Activated CD4-positive, CD25-positive, alpha-beta regulatory T cell treated with anti-CD3 and anti-CD28 coated beads, Interleukin-2, amount 50 U/mL, for 24 hours (primary cell): ENCODE data around the gene LRP1-AS.

Experiments
- ATAC-seq, 2 donors: fragments of 150-1000 bp; cut with Tn5 transposase; one replicate each; pipeline ENCODE4 v1.10.0; 2021; ENCODE audit warnings: mild to moderate bottlenecking in 1 of 2, moderate library complexity in 1 of 2

Gene LRP1-AS

DNA sequence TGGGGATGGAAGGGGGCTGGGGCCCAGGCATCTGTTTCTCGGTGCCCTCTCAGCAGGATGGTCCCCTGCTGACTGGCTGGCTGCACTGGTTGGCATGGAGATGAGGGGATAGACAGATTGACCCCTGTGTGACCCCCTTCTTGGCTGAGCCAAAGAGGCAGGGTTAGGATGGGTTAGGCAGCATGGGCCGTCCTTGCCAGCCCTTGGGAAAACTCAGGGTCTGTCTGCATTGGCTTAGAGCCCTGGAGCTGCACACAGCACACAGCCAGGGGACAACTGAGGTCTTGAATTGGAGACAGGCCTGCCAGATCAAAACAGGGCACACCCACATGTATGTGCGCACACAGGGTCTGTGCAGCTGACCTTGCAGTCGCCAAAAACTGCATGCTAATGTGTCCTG, 11.2 kb upstream of the LRP1-AS start:
- ATAC-seq: no peak

DNA sequence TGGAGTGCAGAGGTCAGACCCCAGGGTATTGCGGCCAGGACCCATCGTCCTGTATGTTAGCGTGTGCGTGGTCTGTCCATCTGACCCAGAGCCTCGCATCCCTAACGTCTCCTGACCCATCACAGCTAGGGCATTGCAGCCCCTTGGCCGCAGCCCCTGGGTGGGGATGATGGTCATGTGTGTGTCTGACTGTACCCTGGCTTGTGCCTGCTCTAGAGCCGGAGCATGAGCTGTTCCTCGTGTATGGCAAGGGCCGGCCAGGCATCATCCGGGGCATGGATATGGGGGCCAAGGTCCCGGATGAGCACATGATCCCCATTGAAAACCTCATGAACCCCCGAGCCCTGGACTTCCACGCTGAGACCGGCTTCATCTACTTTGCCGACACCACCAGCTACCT, 10.8 kb upstream of the LRP1-AS start:
- no peak for ATAC-seq

DNA sequence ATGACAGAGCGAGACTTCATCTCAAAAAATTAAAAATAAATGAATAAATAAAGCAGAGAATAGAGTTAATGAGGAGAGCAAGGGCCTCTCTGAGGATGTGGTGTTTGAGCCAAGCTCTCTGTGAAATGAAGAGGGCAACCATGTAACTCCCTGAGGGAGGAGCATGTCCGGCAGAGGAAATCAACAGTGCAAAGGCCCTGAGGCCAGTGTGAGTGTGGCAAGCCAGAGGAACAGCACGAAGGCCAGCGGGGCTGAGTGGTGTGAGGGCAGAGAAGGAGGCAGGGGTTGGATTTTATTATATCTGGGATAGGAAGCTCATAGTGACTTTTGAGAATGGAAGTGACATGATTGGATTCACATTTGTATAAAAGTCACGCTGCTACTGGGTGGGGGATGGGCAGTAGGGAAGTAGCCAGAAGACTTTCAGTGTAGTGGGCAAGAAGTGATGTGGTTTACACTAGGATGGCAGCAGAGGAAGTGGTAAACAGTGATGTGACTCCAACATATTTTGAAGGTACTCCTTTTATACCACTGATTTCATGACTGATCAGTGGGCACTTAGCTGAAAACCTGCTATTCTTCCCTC, 10.3 kb upstream of the LRP1-AS start:
- ATAC-seq: no peak

DNA sequence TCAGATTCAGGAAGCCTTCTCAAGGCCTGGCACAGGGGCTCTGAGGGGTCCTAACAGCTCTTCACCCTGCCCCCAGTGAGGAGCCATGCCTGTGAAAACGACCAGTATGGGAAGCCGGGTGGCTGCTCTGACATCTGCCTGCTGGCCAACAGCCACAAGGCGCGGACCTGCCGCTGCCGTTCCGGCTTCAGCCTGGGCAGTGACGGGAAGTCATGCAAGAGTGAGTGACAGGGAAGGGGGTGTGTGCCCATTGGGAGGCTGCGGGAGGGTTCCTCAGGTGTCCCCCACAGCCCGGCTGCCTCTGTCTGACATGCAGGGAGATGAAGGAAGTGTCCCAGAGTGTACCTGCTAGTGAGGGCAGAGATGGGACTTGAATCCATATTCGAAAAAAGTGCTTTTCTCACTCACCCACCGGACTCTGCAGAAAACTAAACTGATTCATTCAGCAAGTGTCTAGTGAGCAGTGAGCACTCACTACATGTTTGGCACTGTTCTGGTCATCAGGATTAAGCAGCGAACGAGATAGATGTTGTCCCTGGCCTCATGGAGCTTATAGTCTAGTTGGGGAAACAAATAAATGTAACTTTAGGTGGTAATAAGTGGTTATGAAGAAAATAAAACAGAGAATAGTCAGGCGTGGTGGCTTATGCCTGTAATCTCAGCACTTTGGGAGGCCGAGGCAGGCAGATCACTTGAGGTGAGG, 9.4 kb upstream of the LRP1-AS start:
- no peak for ATAC-seq

DNA sequence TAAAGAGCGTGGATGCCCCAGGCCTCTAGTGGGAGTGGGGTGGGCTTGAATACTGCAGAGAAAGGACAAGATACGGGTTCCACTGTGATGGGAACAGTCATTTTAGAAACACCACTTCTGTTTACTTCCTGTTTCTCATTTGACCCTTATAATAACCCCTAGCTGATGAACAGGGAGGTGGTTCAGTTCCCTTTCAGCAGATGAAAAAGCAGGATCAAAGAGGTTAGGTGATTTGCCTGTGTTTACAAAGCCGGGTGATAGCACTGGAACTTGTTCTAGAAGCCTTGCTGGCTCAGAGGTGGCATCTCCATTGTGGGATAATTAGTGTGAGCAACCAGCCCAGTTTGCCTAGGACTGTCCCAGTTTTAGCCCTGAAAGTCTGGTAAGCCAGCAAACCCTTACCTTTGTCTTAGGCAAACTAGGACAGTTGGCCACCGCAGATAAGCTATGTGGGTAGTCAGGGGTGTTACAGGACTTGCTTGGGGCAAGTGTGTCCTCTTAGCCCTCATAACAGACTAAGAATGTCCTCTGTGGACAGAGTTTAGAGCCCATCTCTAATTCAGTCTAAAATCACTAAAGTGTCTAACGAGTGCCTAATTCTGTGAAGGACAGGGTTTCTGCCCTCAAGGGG, 7.5 kb upstream of the LRP1-AS start:
- ATAC-seq: no peak

DNA sequence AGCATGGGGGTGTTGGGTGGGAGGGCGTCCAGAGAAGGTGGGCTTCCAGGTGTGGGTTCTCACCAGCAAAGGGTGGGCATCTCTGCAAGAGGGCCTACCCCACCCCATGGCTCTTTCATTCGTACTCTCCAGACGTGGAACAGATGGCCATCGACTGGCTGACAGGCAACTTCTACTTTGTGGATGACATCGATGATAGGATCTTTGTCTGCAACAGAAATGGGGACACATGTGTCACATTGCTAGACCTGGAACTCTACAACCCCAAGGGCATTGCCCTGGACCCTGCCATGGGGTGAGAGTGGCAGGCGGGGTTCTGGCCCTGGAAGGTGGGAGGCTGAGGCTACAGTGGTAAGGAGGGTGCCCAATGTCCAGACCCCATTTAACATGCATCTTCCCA, 6.7 kb upstream of the LRP1-AS start:
- ATAC-seq: no peak

DNA sequence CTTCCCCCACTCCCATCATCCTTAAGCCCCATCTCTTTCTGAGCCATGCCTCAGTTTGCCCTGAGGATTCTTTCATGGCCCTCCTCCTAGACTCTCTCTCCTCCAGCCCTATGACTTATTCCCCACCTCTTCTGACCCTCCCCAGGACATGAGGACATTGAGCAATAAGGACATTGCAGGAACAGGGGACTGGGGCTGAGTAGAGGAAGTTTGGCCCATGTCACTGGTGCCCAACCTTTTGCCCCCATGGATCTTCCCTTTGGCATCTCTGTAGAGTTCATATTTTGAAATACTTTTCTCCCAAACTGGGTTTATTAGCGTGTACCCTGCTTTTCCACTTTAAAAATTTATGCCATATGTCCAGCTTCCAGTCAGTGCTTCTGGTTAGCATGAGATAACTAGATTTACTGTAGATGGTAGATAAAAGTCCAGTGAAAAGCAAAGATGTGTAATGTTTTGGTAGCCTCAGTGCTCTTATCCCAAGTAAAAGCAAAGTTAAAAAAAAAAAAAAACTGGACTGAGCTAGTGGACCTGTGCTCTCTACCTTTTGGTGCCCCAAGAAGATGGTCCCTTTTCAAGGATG, 6.1 kb upstream of the LRP1-AS start:
- no peak for ATAC-seq

DNA sequence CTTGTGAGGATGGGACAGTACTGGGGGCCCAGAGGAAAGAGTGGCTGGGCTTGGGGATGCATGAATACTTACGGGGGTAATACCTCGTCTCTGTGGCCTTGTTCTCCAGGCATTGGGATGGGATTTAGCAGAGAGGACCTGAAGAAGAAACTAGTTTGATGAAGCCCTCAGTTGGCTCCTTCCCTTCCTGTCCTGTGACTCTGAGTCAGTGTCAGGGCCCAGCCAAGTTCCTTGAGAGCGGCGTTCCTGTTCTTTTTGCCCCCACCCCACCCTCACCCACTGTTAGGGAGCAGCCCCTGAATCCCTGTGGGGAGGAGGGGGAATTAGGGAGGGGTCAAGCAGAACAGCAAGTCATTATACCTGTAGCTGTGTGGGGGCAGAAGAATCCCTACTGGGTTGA, 5.2 kb upstream of the LRP1-AS start:
- no peak for ATAC-seq

DNA sequence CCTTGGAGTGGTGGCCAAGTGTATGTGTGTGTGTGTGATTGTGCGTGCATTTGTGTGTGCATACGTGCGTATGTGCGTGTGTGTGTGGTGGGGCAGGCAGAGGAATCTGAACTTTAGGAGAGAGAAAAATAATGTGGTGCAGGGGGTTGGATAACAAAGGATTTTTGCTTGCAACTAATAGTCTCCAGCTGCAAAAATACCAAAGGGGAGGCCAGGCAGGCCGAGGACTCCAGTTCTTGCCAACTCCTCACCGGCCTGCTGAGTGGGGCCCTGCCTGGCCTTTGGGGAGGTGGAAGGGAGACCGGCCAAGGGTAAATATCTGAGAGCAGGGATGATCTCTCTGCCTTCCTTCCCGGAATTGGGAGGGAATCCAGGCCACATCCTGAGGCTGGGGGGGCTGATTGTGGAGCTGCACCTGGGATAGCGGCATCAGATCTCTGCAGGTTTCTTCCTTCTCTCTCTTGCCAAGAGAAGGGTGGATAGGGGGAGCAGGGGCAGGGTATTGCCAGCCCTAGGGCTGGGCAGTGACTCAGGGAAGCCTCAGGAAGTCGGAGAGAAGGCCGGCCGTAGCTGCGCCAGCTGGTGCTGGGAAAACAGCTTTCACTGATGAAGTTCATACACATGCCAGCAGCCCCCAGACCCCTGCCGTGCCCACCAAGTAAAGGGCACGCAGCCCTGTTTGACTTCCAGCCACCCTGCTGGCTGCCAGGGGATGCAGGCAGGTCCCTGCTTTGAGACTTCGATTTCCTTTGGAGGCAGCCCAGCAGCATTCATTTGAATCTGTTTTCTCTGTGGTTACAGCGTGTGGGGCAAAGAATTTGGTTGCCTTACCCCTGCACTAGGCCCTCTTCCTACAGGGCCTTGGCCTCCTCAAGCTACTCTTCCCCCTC, 4.6 kb upstream of the LRP1-AS start:
- no peak for ATAC-seq

DNA sequence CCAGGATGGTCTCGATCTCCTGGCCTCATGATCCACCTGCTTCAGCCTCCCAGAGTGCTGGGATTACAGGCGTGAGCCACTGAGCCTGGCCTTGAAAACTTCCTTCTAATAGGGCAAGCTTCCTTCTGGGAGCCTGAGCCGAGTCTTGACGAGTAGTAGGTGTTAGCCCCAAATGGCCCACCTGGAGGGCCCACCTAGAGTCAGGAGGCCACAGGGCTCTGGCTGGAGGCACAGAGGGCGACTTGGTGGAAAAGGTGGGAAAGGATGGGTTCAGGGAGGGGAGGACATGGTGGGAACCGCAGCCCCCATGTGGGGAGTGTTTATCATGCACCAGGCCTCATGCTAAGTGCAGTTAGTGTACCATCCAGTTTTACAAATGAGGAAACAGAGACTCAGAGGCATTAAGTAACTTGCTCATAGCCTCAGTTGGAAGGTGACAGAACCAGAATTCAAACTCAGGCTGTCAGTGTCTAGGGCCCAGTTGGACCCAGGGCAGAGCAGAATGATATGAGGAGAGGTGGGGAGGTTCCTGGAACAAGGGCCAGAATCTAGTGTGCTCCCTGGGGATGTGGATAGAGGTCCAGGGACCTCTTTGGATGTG, 3.1 kb upstream of the LRP1-AS start:
- ATAC-seq: no peak

DNA sequence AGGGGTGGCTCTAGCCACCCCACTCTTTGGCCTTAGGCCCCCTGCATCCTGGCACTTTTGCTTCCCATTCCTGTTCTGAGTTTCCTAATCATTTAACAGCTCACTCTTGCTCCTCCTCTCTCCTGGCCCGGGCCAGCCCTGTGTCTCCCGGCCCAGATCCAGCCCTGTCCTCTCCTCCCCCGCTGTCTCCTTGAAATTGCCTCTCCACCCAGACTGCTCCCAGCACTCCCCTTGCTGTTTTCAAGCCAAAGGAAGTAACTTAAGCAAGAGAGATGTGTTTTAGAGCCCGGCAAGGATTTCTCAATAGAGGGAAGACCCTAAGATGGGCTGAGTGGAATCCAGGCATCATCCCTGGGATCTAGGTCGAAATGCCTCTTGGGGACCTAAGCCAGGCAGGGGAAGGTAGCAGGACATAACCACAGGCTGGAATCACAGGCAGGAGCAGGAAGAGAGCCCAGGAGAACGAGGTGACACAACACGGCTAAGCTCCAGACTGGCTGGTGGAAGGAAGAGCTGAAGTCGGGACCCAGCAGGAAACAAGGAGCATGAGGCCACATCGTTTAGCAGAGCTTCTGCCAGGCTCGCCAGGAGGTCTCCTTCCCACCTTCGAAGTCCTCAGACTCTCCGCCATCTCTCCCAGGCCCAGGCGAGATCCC, 2.0 kb upstream of the LRP1-AS start:
- no peak for ATAC-seq

DNA sequence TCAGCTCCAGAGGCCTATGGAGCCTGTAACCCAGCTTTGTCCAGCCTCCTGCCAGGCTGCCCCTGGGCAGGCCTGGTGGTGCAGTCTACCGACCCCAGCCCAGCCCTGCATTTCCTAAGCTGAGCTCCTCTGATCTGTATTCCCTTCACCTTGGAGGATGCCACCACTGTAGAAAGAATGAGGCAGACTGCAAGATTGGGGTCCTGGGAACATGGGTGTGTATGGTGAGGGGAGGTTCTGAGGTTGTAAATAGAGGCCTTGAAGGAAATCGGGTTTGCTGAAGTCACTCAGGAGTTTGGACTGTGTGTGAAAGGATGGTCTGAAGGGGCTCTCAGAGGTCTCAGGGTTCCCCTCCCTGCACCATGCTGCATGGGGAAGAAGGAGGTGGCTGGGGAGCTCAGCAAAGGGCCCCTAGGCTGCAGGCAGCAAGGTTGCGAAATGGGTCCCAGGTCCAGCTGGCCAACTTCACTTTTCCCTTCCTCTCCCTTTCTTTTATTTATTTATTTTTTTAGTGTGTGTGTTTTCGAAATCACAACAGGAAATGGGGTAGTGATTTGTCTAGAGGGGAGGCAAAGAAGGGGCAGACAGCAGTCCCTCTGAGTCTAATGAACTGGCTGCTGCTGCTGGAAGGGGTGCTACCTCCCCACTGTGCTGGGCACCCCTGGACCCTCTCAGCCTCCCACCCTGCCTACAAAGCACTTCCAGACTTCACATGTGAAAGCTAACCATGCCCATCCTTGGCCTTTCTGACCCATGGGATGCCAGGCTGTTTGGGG, 1.2 kb upstream of the LRP1-AS start:
- ATAC-seq: no peak

DNA sequence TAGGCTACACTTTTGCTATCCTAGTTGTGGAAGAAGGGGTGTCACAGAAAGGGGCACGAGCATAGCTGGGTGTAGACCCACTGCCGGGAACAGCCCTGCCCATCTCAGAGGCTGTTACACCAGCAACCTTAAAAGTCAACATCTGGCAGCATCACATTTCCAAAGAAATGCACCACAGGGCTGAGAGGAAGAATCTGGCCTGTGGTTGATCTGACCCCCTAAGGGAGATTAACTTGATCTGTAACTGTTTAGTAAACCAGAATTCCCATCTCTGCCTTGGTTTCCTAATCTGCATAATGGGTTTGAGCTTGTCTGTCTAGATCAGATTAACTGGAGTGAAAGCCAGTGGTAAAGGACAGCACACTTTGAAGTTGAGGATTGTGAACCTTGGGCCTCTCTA, 1.3 kb downstream of the LRP1-AS start:
- no peak for ATAC-seq

DNA sequence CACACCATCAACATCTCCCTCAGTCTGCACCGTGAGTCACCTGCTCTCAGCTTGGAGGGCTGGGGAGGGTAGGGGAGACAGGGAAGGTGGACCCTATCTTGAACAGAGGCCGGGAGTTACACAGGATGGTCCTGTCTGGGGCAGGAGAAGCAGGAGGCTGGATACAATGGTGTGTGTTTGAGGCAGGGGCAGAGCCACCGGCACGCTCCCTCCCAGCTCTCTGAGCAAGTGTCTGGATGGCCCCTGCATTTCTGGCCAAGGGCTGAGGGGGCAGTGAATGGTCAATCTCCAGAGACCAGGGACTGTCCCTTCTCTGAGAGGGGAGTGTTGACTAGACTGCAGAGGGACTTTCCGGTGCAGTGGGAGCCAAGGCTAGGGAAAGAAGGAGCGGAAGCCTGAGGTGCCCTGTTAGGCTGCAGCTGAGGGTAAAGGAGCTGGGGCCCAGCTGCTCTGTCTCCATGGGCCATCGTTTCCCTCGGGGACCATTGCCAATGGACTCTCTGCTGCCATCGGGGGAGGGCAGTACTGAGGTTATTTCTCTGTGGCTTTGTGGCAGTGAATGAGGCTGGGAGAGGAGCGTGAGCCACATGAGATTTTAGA, 1.9 kb downstream of the LRP1-AS start:
- ATAC-seq: no peak

DNA sequence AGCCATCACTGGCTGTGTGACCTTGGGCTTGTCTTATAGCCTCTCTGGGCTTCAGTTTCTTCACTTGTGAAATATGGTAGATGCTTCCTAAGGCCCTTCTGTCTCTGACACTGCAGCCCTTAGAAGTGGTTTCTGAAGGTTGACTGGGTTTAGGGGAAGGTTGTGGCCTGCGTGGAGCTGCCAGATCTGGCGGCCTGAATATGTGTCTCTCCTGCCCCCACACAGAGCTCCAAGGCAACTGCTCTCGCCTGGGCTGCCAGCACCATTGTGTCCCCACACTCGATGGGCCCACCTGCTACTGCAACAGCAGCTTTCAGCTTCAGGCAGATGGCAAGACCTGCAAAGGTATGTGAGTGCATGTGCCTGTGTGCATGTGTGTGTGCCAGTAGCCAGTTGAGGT, 4.0 kb downstream of the LRP1-AS start:
- ATAC-seq: no peak

DNA sequence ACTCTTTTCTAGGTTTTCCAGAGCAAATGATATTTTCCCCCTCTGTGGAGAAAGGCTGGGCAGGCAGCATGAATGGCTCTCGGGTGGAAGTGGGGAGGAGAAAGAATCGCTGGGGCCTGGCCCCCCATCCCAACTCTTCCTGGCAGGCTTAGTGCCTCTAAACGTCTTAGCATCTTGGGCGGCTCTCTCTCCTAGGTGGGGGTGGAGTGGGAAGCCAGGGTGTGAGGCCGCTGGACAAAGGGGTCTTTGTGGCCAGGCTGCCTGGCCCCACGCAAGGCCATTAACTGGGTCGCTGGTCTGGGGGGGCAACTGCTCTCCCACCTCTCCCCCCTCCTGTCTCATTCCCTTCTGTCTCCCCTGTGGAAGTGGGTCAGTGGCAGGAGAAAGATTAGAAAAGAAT, 4.7 kb downstream of the LRP1-AS start:
- ATAC-seq: no peak

DNA sequence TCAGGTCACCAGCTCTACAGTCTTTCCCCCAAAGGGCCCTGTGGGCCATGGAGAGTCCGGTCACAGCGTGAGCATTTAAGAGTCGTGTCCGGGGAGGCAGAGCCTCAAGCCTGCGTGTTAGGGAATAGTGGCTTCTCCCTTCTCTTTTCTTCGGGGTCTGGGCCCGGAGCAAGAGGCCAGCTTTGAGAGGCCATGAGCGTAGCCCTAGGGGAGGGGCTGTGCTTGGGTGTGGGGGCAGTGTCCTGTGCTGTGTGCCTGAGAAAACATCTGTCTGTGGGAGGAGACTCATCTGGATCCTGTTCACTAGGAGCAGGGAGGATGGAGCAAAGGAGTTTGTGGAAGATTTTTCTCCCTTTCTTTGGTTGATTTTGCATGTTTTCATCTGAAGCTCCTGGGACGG, 5.3 kb downstream of the LRP1-AS start:
- no peak for ATAC-seq

DNA sequence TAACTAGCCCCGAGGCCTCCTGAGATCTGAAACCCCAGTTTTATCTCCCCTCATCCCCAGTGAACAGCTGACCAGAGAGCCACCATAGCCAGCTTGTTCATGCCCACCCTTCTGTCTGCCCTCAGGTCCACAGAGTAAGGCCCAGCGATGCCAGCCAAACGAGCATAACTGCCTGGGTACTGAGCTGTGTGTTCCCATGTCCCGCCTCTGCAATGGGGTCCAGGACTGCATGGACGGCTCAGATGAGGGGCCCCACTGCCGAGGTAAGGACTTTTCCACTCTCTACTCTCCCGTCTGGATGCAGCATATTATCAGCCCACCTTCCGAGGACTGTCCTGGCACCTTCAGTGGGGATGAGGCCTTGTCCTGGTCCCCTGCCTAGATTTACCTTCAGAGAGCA, 6.2 kb downstream of the LRP1-AS start:
- ATAC-seq: no peak

DNA sequence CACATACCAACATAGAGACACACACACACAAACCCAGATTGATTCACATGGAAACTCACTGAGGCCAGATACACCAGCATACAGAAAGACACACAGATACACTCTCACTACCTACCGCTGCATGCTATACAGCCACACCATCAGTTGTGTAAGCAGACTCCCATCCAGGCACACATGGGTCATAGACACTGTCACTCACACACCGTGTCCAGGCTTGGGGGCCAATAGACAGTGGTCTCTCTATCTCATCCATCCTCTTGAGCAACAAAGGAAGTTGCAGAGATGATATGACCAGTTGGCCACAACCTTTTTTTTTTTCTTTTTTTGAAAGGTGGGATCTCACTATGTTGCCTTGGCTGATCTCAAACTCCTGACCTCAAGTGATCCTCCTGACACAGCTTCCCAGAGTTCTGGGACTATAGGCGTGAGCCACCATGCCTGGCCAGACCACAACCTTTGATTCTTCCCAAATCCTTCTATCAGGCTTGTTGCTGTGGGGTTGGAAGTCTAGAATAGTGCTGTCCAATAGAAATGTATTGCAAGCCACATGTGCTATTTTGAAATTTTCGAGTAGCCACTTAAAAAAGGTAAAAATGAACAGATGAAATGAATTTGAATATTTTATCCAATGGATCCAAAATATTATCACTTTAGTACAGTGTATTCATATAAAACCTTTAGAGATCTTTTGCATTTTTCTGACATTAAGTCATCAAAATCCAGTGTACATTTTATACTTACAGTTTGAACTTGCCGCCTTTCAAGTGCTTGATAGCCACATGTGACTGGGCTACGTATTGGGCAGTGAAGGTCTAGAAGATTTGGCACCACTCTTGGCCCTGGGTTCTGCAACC, 7.4 kb downstream of the LRP1-AS start:
- ATAC-seq: no peak
